Measurements from ENCODE around the gene TMEM88. TPM values are rescaled to one million over a fixed set of nuclear protein-coding genes. Genes with fewer than 3 reads are reported as not detected.
"Not testable (repeated sequence)": the region's sequence is repeated elsewhere in the genome, so short reads cannot be mapped to it uniquely, and the experiment has no call there.

Gene TMEM88
- total RNA-seq, 6 donors from 2014 or later: 1.6 to 16.1 (median 9.3) TPM; not detected in 1

DNA sequence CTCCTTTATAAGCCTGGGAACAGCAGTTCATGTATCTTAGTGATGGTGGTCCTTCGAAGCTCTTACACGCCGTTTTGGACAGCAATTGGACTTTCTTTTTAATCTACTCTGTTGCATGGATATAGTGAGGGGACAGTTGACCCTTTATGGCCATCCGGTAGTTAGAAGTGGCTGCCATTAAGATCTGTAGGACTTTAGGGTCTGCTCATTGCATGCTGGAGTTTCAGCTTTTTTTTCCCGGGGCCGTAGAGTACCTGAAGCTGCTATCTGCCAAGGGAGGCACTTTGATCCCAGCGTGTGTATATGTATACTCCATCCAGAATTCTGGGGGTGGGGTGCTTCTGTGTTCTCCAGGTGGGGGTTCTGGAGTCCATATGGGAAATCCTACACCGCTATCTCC lies 4.2 kb downstream of the TMEM88 start:
- 91 to 95% methylated on average over 8 of the region's 8 CpGs for WGBS, 2 donors
- H3K36me3 ChIP-seq: peaks cover 0 to 9% (median 3%) of the 10 kb centered on the region in 4 donors
- no peak for ATAC-seq (ENCODE audit: low FRiP score in 2 of 2)
- no peak for DNase-seq
- H3K27me3 ChIP-seq: no peaks in the 10 kb centered on the region
- no peaks in the 10 kb centered on the region for H3K9me3 ChIP-seq
- H3K27ac ChIP-seq: peak overlapping the region in 1 of 4 donors; percentile 92
- peaks cover 33 to 46% (median 39%) of the 10 kb centered on the region in 4 donors for H3K4me1 ChIP-seq
- TF ChIP-seq EP300 (IDR thresholded peaks at IDR 0.05) (no peak), POLR2A (IDR thresholded peaks at IDR 0.05) (no peak), CTCF (IDR thresholded peaks at IDR 0.05) (no peak), POLR2AphosphoS5 (IDR thresholded peaks at IDR 0.05) (no peak)
- H3K4me3 ChIP-seq: peak overlapping the region in 3 of 4 donors; percentile 56 to 76 (median 69)

- DNase-seq (no peak), ATAC-seq (ENCODE audit: low FRiP score in 2 of 2) (no peak)
- WGBS, 2 donors: 26 to 31% methylated on average over 3 of the region's 3 CpGs
- Histone ChIP-seq H3K9me3 (no peaks in the 10 kb centered on the region), H3K27ac (no peak overlapping the region), H3K36me3 (no peaks in the 10 kb centered on the region), H3K4me1 (peaks cover 11 to 26% (median 21%) of the 10 kb centered on the region in 4 donors), H3K4me3 (no peak overlapping the region), H3K27me3 (no peaks in the 10 kb centered on the region)
- TF ChIP-seq POLR2A (IDR thresholded peaks at IDR 0.05) (no peak), CTCF (IDR thresholded peaks at IDR 0.05) (peak; percentile 67 to 80 (median 74)), EP300 (IDR thresholded peaks at IDR 0.05) (no peak), POLR2AphosphoS5 (IDR thresholded peaks at IDR 0.05) (no peak)
Measured at GRCh38 chr17:7862692-7863437, 8.0 kb downstream of the TMEM88 start.

DNA sequence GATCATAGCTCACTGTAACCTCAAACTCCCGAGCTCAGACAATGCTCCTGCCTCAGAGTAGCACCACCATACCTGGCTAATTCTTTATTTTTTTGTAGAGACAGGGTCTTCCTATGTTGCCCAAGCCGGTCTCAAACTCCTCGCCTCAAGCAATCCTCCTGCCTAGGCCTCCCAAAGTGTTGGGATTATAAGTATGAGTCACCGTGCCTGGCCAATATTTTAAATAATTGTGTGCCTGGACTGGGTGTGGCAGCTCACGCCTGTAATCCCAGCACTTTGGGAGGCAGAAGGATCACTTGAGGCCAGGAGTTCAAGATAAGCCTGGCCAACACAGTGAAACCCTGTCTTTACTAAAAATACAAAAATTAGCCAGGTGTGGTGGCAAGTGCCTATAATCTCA lies 9.5 kb downstream of the TMEM88 start:
- not testable (repeated sequence) for H3K4me3 ChIP-seq; H3K36me3 ChIP-seq; H3K27me3 ChIP-seq; ATAC-seq (ENCODE audit: low FRiP score in 2 of 2); H3K9me3 ChIP-seq; DNase-seq; H3K27ac ChIP-seq
- H3K4me1 ChIP-seq: peaks cover 0 to 18% (median 10%) of the 10 kb centered on the region in 4 donors
- WGBS, 2 donors: 68 to 69% methylated on average over 5 of the region's 5 CpGs

- Histone ChIP-seq H3K9me3 (no peaks in the 10 kb centered on the region), H3K27me3 (no peaks in the 10 kb centered on the region), H3K36me3 (no peaks in the 10 kb centered on the region), H3K4me1 (peaks cover 0 to 18% (median 10%) of the 10 kb centered on the region in 4 donors), H3K27ac (no peak overlapping the region), H3K4me3 (no peak overlapping the region)
- no peak for TF ChIP-seq EP300 (IDR thresholded peaks at IDR 0.05)
- no peak for TF ChIP-seq CTCF (IDR thresholded peaks at IDR 0.05)
- no peak for TF ChIP-seq POLR2A (IDR thresholded peaks at IDR 0.05)
- no peak for TF ChIP-seq POLR2AphosphoS5 (IDR thresholded peaks at IDR 0.05)
- no peak for ATAC-seq (ENCODE audit: low FRiP score in 2 of 2)
- no peak for DNase-seq
- WGBS, 2 donors: 92 to 98% methylated on average over 5 of the region's 5 CpGs
Measured at GRCh38 chr17:7864995-7865650, 10.3 kb downstream of the TMEM88 start.

- no peak for TF ChIP-seq POLR2AphosphoS5 (IDR thresholded peaks at IDR 0.05)
- no peak for TF ChIP-seq POLR2A (IDR thresholded peaks at IDR 0.05)
- TF ChIP-seq CTCF (IDR thresholded peaks at IDR 0.05): no peak
- TF ChIP-seq EP300 (IDR thresholded peaks at IDR 0.05): no peak
- ATAC-seq (ENCODE audit: low FRiP score in 2 of 2): no peak
- WGBS, 2 donors: 59 to 70% methylated on average over 5 of the region's 5 CpGs
- no peaks in the 10 kb centered on the region for H3K27me3 ChIP-seq
- peaks cover 0 to 15% (median 9%) of the 10 kb centered on the region in 4 donors for H3K4me1 ChIP-seq
- no peak for DNase-seq
- no peaks in the 10 kb centered on the region for H3K9me3 ChIP-seq
- no peaks in the 10 kb centered on the region for H3K36me3 ChIP-seq
- H3K27ac ChIP-seq: peak overlapping the region in 1 of 4 donors; percentile 37
- no peak overlapping the region for H3K4me3 ChIP-seq
Measured at GRCh38 chr17:7867881-7868329, 13.0 kb downstream of the TMEM88 start.

All from upper lobe of left lung (tissue), 6 donors.